HG03354 (cell line): ENCODE measurements around the gene LYST.
"Not testable (repeated sequence)": the region's sequence is repeated elsewhere in the genome, so short reads cannot be mapped to it uniquely, and the experiment has no call there.

Experiments used
- ATAC-seq: cut with Tn5 transposase; IDR thresholded peaks from one replicate; pipeline ENCODE4 v1.9.1; 2021; ENCODE audit warnings: mild to moderate bottlenecking; ENCODE audit not compliant: unreplicated experiment, poor library complexity, severe bottlenecking

The LYST gene

DNA sequence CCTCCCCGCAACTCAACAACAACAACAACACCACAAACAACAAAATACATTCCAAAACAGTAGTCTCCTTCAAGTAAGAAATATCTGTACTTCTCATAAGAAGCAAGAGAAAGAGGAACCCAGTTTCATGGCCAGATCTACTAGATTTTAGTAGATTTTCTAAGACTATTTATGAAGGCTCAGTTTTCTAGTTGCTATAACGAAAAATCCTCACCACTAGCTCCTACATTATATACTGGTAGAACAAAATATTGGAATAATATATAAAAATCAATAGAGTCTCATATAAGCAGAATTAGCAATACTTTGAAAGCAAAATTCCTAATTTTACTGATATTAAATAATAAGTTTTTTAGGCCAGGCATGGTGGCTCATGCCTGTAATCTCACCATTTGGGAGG is 86.9 kb downstream of the LYST start:
- ATAC-seq, result no peak

DNA sequence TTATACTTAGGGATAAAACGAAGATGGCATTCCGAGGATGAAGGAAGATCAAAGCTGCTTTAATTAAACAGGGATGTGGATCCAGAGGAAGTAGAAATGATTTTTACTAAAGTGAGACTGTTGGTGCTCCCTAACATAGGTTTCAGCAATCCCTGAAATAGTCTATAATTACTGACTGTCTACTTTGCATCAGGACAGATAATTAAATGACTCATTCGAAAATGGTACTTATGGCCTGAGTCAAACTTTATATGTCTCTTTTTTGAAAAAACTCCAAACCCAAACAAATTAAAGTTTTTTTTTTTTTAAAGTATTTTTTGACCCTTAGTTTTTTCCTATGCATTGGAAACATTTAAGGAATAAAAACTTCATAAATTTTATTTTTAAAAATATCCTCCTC is 90.3 kb downstream of the LYST start:
- ATAC-seq, result no peak

DNA sequence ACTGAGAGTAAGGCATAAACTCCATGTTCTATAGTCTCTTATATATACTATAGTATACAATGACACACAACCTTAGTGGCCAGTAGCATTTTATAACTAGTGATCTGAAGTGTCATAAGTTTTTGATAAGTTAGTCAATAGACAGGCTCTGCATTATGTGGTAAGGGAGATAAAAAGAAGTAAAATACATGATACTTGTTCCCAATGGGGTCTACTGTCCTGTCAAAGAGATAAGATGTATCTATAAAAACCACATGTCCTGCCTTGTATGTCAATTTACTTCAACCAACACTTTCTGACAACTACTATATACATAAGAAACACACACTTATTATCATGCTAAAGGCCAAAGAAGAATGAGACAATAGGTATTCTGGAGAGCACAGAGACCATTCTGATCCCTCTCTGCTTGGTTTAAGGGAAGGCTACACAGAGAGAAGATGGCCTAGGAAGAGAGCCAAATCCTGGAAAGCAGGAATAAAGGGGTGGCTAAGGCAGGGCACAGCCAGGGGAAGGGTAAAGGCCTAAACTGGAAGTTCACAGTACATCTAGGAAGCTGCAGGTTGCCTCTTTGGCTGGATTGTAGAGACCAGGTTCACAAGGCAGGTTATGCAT is 91.4 kb downstream of the LYST start:
- no peak for ATAC-seq

DNA sequence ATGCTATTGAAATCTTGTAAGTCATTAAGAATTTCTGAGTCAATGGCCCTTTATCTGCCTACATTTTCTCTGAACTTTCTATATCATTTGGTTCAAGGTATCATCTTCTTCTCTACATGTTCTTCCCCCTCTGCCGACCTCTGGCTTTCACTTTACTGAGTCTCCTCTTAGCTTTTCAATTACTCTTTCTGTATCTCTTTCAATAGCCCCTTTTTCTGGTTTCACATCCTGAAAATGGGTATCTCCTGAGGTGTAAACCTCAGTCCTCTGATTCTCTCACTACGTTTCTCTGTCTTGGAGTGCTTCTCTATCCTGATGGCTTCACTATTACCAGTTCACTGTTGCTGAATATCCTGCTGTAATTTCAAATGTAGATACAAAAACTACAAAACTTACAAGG is 98.9 kb downstream of the LYST start:
- peak; percentile 95 for ATAC-seq

DNA sequence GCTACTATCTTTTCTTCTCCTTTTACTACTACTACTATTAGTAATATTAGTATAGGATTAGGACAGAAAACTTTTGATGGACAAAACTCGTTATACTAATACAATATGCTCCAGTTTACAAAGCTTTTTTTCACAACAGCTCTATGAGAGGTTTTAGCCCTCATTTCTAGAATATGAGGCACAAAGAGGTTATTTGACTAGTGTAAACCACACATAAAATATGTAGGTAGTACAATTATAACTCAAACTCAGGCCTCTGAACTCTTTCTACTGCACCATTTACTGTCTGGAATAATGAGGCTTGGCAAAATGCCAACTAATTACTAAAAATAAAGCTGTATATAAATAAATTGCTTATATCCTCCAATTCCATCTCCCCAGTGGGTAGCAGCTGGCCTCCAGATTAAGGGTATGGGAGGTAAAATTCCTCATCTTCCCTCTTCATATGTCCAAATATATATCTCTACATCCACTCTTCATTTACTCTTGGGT is 99.9 kb downstream of the LYST start:
- ATAC-seq, result no peak

DNA sequence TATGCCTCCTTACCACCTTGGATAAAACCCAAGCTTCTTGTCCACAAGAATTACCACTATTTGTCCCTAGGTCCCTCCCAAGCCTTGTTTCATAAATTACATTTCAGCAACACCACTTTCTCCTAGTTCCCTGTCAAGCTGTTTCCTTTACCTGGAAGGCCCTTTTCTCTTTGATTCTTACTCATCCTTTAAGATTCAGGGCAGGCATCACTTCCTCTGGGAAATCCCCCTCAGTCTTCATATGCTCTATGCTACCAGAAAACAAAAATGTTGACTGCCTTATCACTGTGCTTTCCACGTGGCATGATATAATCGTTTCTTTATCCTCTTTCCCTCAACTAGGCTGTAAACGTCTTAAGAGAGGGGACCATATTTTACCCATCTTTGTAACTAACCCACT is 102.7 kb downstream of the LYST start:
- ATAC-seq, result peak; percentile 50

DNA sequence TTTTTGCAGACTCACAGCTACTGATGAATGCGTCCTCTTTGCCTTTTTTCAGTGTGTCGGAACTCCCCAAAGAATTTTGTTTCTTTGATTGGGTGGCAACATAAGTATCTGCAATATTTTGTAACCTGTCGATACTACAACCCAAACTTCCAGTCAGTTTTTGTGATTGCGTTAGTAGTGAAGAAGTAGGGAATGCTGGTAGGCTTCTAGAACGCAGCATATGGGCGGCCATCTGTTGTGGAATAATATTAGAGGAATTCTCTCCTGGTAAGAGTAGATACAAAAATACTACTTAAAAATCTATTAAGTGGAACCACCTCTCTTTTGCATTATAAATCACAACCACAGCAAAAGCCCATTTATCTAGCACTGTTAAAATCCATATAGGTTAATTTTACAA is 107.4 kb downstream of the LYST start:
- no peak for ATAC-seq

DNA sequence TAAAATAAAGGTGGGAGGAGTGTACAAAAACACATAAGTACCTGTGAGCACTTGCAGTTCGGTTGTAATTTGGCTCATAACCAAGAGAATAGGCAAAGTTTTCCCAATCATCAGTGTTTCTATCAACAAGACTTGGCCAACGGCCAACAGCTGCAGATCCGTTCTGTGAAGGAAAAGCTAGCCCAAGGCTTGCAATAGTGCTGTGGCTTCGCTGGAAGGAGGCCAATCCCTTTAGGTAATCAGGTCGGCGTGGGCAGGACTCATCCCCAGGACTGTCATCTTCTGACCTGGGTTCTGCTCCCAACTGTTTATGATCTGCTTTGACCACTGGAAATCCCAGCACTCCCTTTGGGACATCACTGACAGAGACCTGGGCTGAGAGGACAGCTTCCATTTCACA is 107.8 kb downstream of the LYST start:
- ATAC-seq, result no peak

DNA sequence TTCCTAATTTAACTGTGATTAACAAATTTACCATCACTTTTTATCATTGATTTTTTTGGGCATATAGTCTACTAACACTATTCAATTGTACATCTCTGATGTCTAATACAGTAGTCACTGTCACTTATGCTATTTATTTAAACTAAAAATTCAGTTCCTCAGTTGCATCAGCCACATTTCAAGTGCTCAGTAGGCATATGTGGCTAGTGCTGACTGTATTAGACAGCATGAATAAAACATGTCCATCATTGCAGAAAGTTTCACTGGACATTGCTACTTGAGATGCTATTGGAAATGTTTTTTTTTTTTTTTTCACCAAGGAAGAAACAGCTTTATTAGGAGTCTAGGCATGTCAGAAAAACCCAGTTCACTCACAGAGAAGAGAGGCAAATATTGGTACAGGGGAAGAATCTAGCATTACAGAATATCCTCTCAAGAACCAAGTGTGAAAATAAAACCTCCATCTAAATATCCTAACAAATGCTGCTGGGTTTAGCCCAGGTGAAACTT is 109.1 kb downstream of the LYST start:
- ATAC-seq, result no peak

DNA sequence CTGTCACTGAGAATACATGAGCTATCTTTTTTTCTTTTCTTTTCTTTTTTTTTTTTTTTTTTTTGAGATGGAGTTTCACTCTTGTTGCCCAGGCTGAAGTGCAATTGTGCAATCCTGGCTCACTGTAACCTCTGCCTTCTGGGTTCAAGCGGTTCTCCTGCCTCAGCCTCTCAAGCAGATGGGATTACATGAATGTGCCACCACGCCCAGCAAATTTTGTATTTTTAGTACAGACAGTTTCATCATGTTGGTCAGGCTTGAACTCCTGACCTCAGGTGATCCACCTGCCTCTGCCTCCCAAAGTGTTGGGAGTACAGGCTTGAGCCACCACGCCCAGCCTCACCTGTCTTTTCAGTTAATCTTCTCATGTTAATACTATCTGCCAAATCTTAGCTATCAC is 112.5 kb downstream of the LYST start:
- not testable (repeated sequence) for ATAC-seq

DNA sequence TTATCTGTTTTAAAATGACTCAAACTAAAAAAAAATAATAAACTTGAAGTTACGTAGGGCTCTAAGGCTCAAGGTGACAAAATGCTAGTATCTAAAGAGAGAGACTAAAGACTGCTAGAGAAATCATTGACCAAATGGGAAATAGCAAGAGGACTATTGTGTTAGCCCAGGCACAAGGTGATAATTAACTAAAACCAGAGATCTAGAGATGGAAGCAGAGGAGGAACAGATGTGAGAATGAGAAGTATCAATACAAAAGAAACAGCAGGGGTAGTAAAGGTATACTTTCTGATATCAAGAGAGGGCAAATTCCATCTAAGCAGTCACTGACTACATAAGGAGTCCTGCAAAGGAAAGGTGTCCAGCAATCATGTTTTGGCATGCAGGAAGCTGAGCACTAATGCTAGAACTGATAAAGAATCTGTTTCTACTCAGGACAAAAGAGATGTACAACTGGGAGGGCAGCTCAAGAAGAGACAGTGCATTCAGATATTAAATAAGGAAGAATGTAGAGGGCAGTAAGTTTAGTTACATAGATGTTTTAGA is 116.9 kb downstream of the LYST start:
- ATAC-seq, result no peak

DNA sequence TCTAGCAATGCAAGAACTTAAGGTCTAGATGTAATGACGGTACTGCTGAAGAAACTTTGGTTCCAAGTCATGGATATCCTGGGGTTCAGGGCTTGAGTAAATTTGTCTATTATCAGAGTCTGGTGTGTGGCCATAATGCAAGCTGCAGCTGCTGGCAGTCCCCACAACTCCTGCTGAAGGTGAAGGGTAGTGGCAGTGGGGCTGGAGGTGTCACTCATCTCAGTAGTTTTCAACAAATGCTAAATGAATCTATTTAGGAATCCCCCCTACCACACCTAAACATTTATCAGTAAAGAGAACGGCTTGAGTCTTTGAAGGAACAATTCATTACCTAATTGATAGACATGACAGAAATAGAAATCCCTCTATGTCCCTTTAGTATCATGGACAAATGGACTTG is 118.0 kb downstream of the LYST start:
- ATAC-seq, result no peak

DNA sequence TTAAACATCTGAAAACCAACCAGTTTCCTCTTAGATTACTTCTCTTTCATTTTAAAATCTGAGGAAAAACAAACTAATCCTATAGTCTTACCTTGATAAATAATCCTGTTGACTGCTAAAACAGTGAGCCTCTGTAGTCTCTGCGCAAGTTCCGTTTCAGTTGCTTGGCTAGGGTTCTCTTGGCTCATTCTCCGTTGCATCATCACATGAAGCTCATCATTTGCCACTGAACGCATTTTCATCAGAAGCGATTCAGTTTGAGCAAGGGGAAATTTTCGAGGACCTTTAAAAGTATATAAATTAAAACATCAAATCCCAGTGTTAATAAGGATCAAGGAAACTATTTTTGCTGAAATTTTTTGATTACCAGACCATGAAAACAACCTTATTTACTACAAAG is 120.5 kb downstream of the LYST start:
- ATAC-seq, result no peak

DNA sequence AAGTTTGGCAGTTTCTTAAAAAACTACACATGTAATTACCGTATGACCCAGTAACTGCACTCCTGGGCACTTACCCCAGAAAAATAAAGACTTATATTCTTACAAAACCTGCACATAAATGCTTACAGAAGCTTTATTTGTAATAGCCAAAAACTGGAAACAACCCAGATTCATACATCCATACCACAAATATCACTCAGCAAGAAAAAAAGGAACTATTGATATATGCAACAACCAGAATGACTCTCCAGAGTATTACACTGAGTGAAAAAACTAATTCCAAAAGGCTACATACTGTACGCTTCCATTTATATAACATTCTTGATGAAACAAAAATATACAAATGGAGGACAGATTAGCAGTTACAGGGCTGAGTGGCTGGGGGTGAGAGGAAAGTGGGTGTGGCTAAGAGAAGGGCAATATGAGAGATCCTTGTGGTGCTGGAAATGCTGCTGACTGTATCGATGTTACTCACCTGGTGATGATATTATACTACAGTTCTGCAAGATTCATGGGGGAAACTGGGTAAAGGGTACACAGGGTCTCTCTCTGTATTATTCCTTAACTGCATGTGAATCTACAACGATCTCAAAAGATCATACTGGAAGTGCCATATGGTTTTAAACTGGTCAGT is 121.1 kb downstream of the LYST start:
- ATAC-seq, result no peak

DNA sequence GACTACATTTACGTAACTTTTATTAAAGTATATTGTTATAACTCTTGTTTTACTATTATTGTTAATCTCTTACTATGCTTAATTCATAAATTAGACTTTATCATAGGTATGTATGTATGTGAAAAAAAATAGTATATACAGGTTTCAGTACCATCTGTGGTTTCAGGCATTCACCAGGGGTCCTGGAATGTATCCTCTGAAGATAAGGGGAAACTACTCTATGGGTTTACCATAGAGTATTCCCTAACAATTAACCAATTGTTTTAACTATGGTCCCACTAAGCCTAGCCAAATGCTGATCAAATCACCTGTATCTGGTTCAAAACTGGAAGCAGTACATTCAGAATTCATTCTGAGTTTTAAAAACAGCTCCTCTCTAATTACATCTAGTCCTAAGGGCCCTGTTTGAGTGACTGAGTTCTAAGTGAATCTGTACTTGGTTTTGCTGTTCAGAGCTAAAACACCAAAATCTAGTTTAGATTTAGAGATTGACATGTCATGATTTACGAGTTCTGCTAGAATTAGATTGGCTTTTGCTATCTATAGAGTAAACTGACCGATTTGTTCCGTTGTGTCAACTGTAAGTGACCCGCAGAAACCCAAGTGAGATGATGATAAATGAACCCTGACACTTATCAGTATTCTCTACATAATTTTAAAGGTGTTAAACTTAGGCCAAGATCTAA is 123.6 kb downstream of the LYST start:
- no peak for ATAC-seq

DNA sequence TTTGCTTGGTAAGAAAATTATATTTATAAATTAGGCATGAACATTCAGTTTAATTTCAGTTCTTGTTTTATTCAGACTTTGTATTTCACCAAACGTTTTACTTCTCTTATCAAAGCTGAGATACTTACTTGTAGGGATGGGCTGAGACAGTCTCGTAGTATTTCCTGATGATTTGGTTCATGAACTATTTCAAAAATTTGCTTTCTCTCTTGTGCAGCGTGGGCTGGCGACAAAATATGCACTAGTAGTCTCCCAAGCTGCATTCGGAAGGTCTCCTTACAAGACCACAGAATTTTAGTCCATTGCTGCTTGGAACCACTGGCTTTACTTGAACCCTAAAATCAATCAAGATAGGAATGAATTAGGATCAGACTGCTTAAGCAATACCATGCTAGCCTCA is 125.4 kb downstream of the LYST start:
- no peak for ATAC-seq

DNA sequence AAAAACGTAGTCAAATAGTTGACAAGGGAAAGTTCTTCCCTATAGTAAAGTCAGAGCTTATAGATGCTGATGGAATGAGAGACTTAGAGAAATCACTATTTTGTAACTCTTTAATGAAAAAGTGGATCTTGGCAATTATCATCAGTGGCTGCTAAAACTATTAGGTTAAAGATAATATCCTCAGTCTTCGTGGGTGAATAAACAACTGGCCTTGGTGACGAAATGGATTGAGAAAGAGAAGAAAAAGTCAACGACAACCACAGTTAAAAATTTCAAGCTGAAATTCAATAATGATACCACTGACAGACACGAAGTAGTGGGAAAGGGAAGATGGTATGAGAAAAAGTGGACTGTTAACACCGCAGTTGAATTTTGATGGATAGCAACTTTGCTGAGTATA is 127.1 kb downstream of the LYST start:
- no peak for ATAC-seq

DNA sequence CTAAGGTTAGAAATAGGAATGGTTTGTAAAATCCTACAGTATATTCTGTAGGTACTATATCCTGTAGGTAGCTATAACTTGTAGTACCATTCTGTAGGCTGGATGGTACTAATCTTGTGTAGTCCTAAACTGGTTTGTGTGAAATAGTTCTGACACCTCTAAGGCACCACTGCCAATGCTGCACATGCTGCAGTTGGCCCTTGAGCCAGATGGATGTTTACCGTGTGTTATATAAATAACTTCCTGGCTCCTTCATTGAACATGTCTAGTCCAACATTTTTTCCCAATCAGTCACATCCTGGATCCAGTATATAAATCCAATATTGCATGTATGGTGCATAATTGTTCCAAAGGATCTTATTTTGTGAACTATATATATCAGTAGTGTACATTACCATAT is 127.6 kb downstream of the LYST start:
- ATAC-seq, result no peak

DNA sequence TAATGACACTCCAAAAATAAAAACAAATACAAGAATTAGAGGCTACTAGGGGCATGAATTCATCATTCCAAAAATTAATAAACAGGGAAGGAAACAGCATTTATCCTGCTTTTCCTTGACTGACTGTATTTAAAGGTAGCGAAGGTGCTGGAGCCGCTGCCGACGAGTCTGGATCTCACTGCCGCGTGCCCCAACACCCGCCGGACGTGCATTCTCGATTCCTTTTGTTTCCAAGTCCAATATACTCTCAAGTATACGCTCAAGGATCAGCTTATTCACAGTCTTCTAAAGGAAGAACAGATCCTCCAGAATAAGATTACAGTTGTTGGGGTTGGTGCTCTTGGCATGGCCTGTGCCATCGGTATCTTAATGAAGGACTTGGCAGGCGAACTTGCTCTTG is 129.0 kb downstream of the LYST start:
- ATAC-seq, result no peak

DNA sequence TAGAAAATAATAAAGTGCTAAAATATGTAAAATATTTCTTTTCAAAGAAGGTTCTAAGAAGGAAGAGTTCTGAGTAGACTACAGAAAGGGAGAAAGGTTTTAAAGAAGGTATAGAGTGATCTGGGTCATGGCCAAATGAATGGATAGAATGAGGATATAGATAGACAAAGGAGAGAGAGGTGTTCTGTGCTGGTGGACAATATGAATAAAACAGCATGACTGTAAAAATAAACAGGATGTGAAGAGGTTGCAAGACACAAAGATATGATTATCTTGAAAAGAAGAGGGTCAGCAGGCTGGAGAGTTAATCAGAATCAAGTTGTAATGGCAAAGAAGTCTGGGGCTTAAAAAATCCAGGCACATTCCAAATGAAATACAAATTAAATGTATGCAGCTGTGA is 130.4 kb downstream of the LYST start:
- no peak for ATAC-seq

DNA sequence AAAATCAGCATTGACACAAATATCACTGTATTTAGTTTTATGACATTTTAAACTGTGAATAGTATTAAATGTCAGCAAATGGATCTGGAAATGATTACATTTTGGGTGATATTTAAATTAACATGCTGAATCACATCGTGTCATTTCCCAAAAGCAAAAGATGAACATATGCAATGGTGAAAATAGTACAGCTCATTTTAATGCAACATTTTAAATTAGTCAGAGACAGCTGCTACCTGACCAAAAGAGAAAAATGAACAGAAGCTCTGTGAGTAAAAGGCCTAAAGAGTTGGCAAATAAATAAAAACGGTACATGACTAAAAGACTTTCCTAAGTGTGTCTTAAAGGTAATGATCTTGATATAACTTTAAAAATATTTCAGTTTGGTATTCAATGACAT is 131.1 kb downstream of the LYST start:
- ATAC-seq, result no peak
